IMR-90 (cell line): ENCODE results near the gene MTMR4. TPM values are rescaled to one million over a fixed set of nuclear protein-coding genes. Genes with fewer than 3 reads are reported as not detected.

Source experiments
- ATAC-seq: fragments of 200-7000 bp; cut with Tn5 transposase; 2 replicates; pipeline ENCODE4 v1.9.1; 2020; ENCODE audit warnings: low read depth, mild to moderate bottlenecking, moderate library complexity
- BruUV-seq: library from RNA; stranded (reverse); fragments of 400-500 nt; replicated peaks from 2 replicates; lab custom pipeline; 2021; lab: Mats Ljungman, UMichigan
- CTCF ChIA-PET: fragments of 300-600 bp; formaldehyde crosslinking; extraction: SDS; loops from one replicate; lab custom pipeline; 2021; ENCODE audit warnings: antibody characterized with exemption; lab: Yijun Ruan, JAX
- POLR2A ChIA-PET: fragments of 300-600 bp; sonication (Branson Sonifier 250); formaldehyde crosslinking; loops from one replicate; lab custom pipeline; 2022; ENCODE audit warnings: antibody characterized with exemption; ENCODE audit not compliant: unreplicated experiment; lab: Charles Lee
- DNase-seq: peaks from one replicate; pipeline ENCODE4 v3.0.0; 2013
- H2AFZ ChIP-seq: replicated peaks from 2 replicates; pipeline ENCODE3; 2013; ENCODE audit warnings: low read length, mild to moderate bottlenecking; ENCODE audit not compliant: poor library complexity
- H2AK5ac ChIP-seq: 2 replicates; pipeline ENCODE4 v1.6.1; 2013; ENCODE audit warnings: low read depth, low read length, inconsistent platforms
- H2AK9ac ChIP-seq: replicated peaks from 2 replicates; pipeline ENCODE3; 2013; ENCODE audit warnings: mild to moderate bottlenecking, low read depth, low read length, moderate library complexity; ENCODE audit not compliant: poor library complexity
- H2BK120ac ChIP-seq: 2 replicates; pipeline ENCODE4 v1.6.1; 2013; ENCODE audit warnings: low read depth, low read length, inconsistent platforms
- H2BK15ac ChIP-seq: 3 replicates; pipeline ENCODE4 v1.6.1; 2013; ENCODE audit warnings: low read depth, low read length, inconsistent platforms
- H2BK20ac ChIP-seq: 2 replicates; pipeline ENCODE4 v1.6.1; 2013; ENCODE audit warnings: low read depth, mild to moderate bottlenecking, inconsistent platforms, low read length, moderate library complexity
- H2BK5ac ChIP-seq: 2 replicates; pipeline ENCODE4 v1.6.1; 2013; ENCODE audit warnings: mild to moderate bottlenecking, low read depth, low read length, inconsistent platforms; ENCODE audit not compliant: poor library complexity, severe bottlenecking
- H3K14ac ChIP-seq: replicated peaks from 2 replicates; pipeline ENCODE4 v1.6.1; 2013; ENCODE audit warnings: low read depth, low read length, inconsistent platforms
- H3K18ac ChIP-seq: 2 replicates; pipeline ENCODE4 v1.6.1; 2013; ENCODE audit warnings: low read depth, low read length, control low read depth
- H3K23ac ChIP-seq: 2 replicates; pipeline ENCODE4 v1.6.1; 2013; ENCODE audit warnings: low read depth, low read length, inconsistent platforms
- H3K27ac ChIP-seq: 2 replicates; pipeline ENCODE4 v1.5.1; 2013; ENCODE audit warnings: mild to moderate bottlenecking, control low read depth, low read length; ENCODE audit not compliant: insufficient read depth
- H3K27me3 ChIP-seq: 2 replicates; pipeline ENCODE4 v1.6.1; 2013; ENCODE audit warnings: low read length; ENCODE audit not compliant: control insufficient read depth, insufficient read depth
- H3K36me3 ChIP-seq: 2 replicates; pipeline ENCODE4 v1.6.1; 2013; ENCODE audit warnings: low read length, mixed read lengths; ENCODE audit not compliant: control insufficient read depth, insufficient read depth
- H3K4ac ChIP-seq: 2 replicates; pipeline ENCODE4 v1.6.1; 2013; ENCODE audit warnings: low read depth, low read length, inconsistent platforms
- H3K4me1 ChIP-seq: 2 replicates; pipeline ENCODE4 v1.6.1; 2013; ENCODE audit warnings: low read length, mixed read lengths; ENCODE audit not compliant: control insufficient read depth, insufficient read depth
- H3K4me2 ChIP-seq: 2 replicates; pipeline ENCODE4 v1.6.1; 2013; ENCODE audit warnings: low read depth, mild to moderate bottlenecking, control low read depth, low read length, moderate library complexity
- H3K4me3 ChIP-seq: 2 replicates; pipeline ENCODE4 v1.5.1; 2013; ENCODE audit warnings: low read depth, mild to moderate bottlenecking, control low read depth, low read length, moderate library complexity; ENCODE audit not compliant: insufficient read depth
- H3K56ac ChIP-seq: 2 replicates; pipeline ENCODE4 v1.6.1; 2013; ENCODE audit warnings: low read length, inconsistent platforms; ENCODE audit not compliant: insufficient read depth; ENCODE audit errors: extremely low read depth
- H3K79me1 ChIP-seq, 2 experiments: 2 replicates each; pipeline ENCODE4 v1.6.1; 2013; ENCODE audit warnings: low read length in 2 of 2, inconsistent platforms in 1 of 2, low read depth in 1 of 2
- H3K9ac ChIP-seq: 2 replicates; pipeline ENCODE4 v1.6.1; 2013; ENCODE audit warnings: low read depth, low read length, control low read depth
- H3K9me1 ChIP-seq: 2 replicates; pipeline ENCODE4 v1.6.1; 2013; ENCODE audit warnings: low read length, inconsistent platforms; ENCODE audit not compliant: insufficient read depth
- H3K9me3 ChIP-seq: 2 replicates; pipeline ENCODE4 v1.6.1; 2013; ENCODE audit warnings: low read length; ENCODE audit not compliant: control insufficient read depth, insufficient read depth
- H4K20me1 ChIP-seq: 2 replicates; pipeline ENCODE4 v1.6.1; 2013; ENCODE audit warnings: low read length, inconsistent platforms; ENCODE audit not compliant: insufficient read depth
- H4K5ac ChIP-seq: 2 replicates; pipeline ENCODE4 v1.6.1; 2013; ENCODE audit warnings: mild to moderate bottlenecking, low read depth, low read length, control low read depth
- H4K8ac ChIP-seq, 2 experiments: 2 replicates each; pipeline ENCODE4 v1.6.1; 2013; ENCODE audit warnings: low read depth in 2 of 2, low read length in 2 of 2, control low read depth in 1 of 2, inconsistent platforms in 1 of 2
- H4K91ac ChIP-seq: 2 replicates; pipeline ENCODE4 v1.6.1; 2013; ENCODE audit warnings: low read depth, low read length, inconsistent platforms; ENCODE audit not compliant: insufficient read depth
- BHLHE40 ChIP-seq: fragments of 150-350 bp; IDR thresholded peaks from 2 replicates; pipeline ENCODE4 v1.6.1; 2016; ENCODE audit warnings: mild to moderate bottlenecking, low read depth, low read length
- CEBPB ChIP-seq: IDR thresholded peaks from 2 replicates; pipeline ENCODE4 v1.6.1; 2012; ENCODE audit warnings: low read depth, low read length, improper control_type of control experiment
- FOS ChIP-seq: fragments of 150-350 bp; IDR thresholded peaks from 2 replicates; pipeline ENCODE4 v1.6.1; 2016; ENCODE audit warnings: low read depth, low read length
- MAFK ChIP-seq: IDR thresholded peaks from 2 replicates; pipeline ENCODE4 v1.6.1; 2012; ENCODE audit warnings: low read depth, low read length, improper control_type of control experiment
- RAD21 ChIP-seq: IDR thresholded peaks from 2 replicates; pipeline ENCODE4 v1.6.1; 2012; ENCODE audit warnings: low read length, improper control_type of control experiment
- RCOR1 ChIP-seq: IDR thresholded peaks from 2 replicates; pipeline ENCODE4 v1.6.1; 2012; ENCODE audit warnings: mild to moderate bottlenecking, low read length, improper control_type of control experiment; ENCODE audit not compliant: insufficient replicate concordance
- RFX5 ChIP-seq: IDR thresholded peaks from 2 replicates; pipeline ENCODE4 v1.8.0; 2012; ENCODE audit warnings: low read depth, mild to moderate bottlenecking, low read length, moderate library complexity
- WGBS, 2 experiments: methylation state at CpG; one replicate each; pipeline versions ENCODE4 v1.1.5 to v1.1.7; 2013; ENCODE audit warnings: missing lambda C conversion rate in 2 of 2; ENCODE audit not compliant: insufficient read length in 1 of 2; ENCODE audit errors: extremely low coverage in 2 of 2; 5-methylcytosine and 5-hydroxymethylcytosine counted together
- dilution Hi-C: fragments of 300-500 bp; cut with HindIII; formaldehyde crosslinking; loops from one replicate; pipeline ENCODE4 v1.14.3; 2018; ENCODE audit warnings: low sequenced_read_pairs; ENCODE audit not compliant: unreplicated experiment
- in situ Hi-C: fragments of 300-500 bp; cut with MboI; formaldehyde crosslinking; loops from 3 replicates; pipeline ENCODE4 v1.14.3; 2019; ENCODE audit warnings: low sequenced_read_pairs, inconsistent platforms, mixed read lengths
- intact Hi-C: fragments of 100-400 bp; cut with micrococcal nuclease; formaldehyde crosslinking; loops from 2 replicates; pipeline ENCODE4 v1.10.0; 2022
- polyA plus RNA-seq, 3 experiments: library from polyadenylated mRNA; depleted of rRNA; stranded (reverse); fragments of >200 nt; gene quantifications; 2 replicates each; pipeline ENCODE4 v1.2.3, GENCODE V29; 2012; ENCODE audit warnings: low replicate concordance in 1 of 3
- total RNA-seq: library from RNA; depleted of rRNA; stranded (reverse); fragments of >200 nt; gene quantifications from 2 replicates; pipeline ENCODE4 v1.2.3, GENCODE V29; 2012

Gene MTMR4
- total and polyA plus RNA-seq, 2 of the 4 experiments (the other 2 are of a cell fraction): 13.2 to 42.5 TPM

DNA sequence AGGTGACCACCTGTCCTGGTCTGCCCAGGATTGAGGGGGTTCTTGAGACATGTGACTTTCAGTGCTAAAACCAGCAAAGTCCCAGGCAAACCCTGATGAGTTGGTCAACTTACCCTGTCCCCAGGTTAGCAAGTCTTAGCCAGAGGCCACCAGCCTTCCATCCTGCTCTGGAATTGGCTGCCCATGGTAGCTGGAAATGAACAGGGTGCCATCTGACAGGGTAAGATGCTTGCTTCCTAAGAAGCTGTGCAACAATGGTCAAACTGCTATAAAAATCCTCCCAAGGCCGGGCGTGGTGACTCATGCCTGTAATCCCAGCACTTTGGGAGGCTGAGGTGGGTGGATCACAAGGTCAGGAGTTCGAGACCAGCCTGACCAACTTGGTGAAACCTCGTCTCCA, 22.8 kb upstream of the MTMR4 start:
- dilution Hi-C loops: no loop called here
- Histone ChIP-seq H2BK20ac (no peak overlapping the region), H3K9ac (no peak overlapping the region), H3K4me2 (no peak overlapping the region), H3K27ac (no peak overlapping the region), H2BK120ac (no peak overlapping the region), H3K4ac (no peak overlapping the region), H3K23ac (no peak overlapping the region), H2BK15ac (no peak overlapping the region), H4K20me1 (no peaks in the 10 kb centered on the region), H3K27me3 (peaks cover 37% of the 10 kb centered on the region), H2AK9ac (no peak overlapping the region), H4K8ac (no peak overlapping the region), H3K14ac (no peak overlapping the region), H3K56ac (no peak overlapping the region), H4K91ac (no peak overlapping the region), H4K5ac (no peak overlapping the region), H3K18ac (no peak overlapping the region), H3K9me3 (no peaks in the 10 kb centered on the region), H3K36me3 (no peaks in the 10 kb centered on the region), H3K79me1 (no peaks in the 10 kb centered on the region), H3K4me1 (peaks cover 5% of the 10 kb centered on the region; the same call in 1 of the 2 replicates), H2BK5ac (no peak overlapping the region), H2AFZ (no peak overlapping the region), H2AK5ac (no peak overlapping the region), H3K9me1 (peaks cover 6% of the 10 kb centered on the region; the same call in 1 of the 2 replicates), H3K4me3 (no peak overlapping the region)
- intact Hi-C loops: no loop called here
- DNase-seq (no peak), ATAC-seq (no peak)
- POLR2A ChIA-PET: no interaction called here
- WGBS, 2 experiments: no CpG with 5 or more reads among the region's 4 CpGs
- TF ChIP-seq RCOR1: no peak
- TF ChIP-seq BHLHE40: no peak
- no peak for TF ChIP-seq RFX5
- TF ChIP-seq CEBPB: no peak
- TF ChIP-seq FOS: no peak
- no peak for TF ChIP-seq RAD21
- TF ChIP-seq MAFK: no peak
- BruUV-seq: no TSS peak
- in situ Hi-C loops: no loop called here
- CTCF ChIA-PET: no interaction called here
